Upper lobe of left lung (tissue), 4 donors: Measurements from ENCODE around the gene MMP11.

ENCODE experiments used
- EP300 ChIP-seq, 4 donors: sonication (generic); formaldehyde crosslinking; IDR thresholded peaks; one replicate each; pipeline ENCODE4 v1.5.1; 2017; ENCODE audit warnings: antibody characterized with exemption in 4 of 4, control low read depth in 2 of 4
- POLR2A ChIP-seq, 4 donors: fragments of 450-650 bp; IDR thresholded peaks; one replicate each; pipeline ENCODE4 v1.5.1; 2016 to 2017; ENCODE audit warnings: antibody characterized with exemption in 4 of 4, mild to moderate bottlenecking in 2 of 4
- POLR2AphosphoS5 ChIP-seq, 2 donors: sonication (generic); formaldehyde crosslinking; IDR thresholded peaks; one replicate each; pipeline ENCODE4 v1.5.1; 2017; ENCODE audit warnings: antibody characterized with exemption in 2 of 2
- TF ChIP-seq, protein P1 (sequence below), 6 experiments: fragments of 450-650 bp in 4 of 6; fragments of 200-600 bp in 2 of 6; sonication (generic) in 2 of 6; IDR thresholded peaks; one replicate each; pipeline ENCODE4 v1.5.1; 2016 to 2019; ENCODE audit warnings: antibody characterized with exemption in 6 of 6

GRCh38 chr22:23812378-23812777, 39.7 kb downstream of the MMP11 start:
- TF ChIP-seq POLR2A (IDR thresholded peaks at IDR 0.05), result no peak
- TF ChIP-seq, protein P1, sequence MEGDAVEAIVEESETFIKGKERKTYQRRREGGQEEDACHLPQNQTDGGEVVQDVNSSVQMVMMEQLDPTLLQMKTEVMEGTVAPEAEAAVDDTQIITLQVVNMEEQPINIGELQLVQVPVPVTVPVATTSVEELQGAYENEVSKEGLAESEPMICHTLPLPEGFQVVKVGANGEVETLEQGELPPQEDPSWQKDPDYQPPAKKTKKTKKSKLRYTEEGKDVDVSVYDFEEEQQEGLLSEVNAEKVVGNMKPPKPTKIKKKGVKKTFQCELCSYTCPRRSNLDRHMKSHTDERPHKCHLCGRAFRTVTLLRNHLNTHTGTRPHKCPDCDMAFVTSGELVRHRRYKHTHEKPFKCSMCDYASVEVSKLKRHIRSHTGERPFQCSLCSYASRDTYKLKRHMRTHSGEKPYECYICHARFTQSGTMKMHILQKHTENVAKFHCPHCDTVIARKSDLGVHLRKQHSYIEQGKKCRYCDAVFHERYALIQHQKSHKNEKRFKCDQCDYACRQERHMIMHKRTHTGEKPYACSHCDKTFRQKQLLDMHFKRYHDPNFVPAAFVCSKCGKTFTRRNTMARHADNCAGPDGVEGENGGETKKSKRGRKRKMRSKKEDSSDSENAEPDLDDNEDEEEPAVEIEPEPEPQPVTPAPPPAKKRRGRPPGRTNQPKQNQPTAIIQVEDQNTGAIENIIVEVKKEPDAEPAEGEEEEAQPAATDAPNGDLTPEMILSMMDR (IDR thresholded peaks at IDR 0.05), result no peak
- no peak for TF ChIP-seq POLR2AphosphoS5 (IDR thresholded peaks at IDR 0.05)
- TF ChIP-seq EP300 (IDR thresholded peaks at IDR 0.05), result no peak
